Mesendoderm (in vitro differentiated cells): Measurements from ENCODE around the gene ZMYND12.
A peak's percentile ranks its signal among the peaks of the same experiment; 100 is the strongest.

Experiments
- DNase-seq: peaks from one replicate; pipeline ENCODE4 v3.0.0; 2013
- H2AK5ac ChIP-seq: 2 replicates; pipeline ENCODE4 v1.6.1; 2013; ENCODE audit warnings: low read length, inconsistent platforms
- H2BK120ac ChIP-seq: 2 replicates; pipeline ENCODE4 v1.6.1; 2013; ENCODE audit warnings: low read depth, mild to moderate bottlenecking, low read length, moderate library complexity, mixed read lengths
- H2BK15ac ChIP-seq: replicated peaks from 2 replicates; pipeline ENCODE4 v1.6.1; 2013; ENCODE audit warnings: low read depth, mild to moderate bottlenecking, moderate library complexity
- H2BK5ac ChIP-seq: 2 replicates; pipeline ENCODE4 v1.6.1; 2013; ENCODE audit warnings: low read length, inconsistent platforms
- H3K18ac ChIP-seq: 2 replicates; pipeline ENCODE4 v1.6.1; 2013; ENCODE audit warnings: mild to moderate bottlenecking, low read length, mixed read lengths
- H3K23ac ChIP-seq: one replicate; pipeline ENCODE4 v1.6.1; 2013; ENCODE audit warnings: low read length
- H3K27ac ChIP-seq: 2 replicates; pipeline ENCODE4 v1.5.1; 2013; ENCODE audit warnings: low read depth, mild to moderate bottlenecking, inconsistent platforms, low read length, moderate library complexity
- H3K27me3 ChIP-seq: 2 replicates; pipeline ENCODE4 v1.6.1; 2013; ENCODE audit warnings: low read length, control low read depth, mild to moderate bottlenecking, inconsistent platforms; ENCODE audit not compliant: insufficient read depth, poor library complexity
- H3K36me3 ChIP-seq: 2 replicates; pipeline ENCODE4 v1.6.1; 2013; ENCODE audit warnings: low read length, inconsistent platforms; ENCODE audit not compliant: control insufficient read depth, insufficient read depth
- H3K4ac ChIP-seq: one replicate; pipeline ENCODE4 v1.6.1; 2013; ENCODE audit warnings: low read depth, mild to moderate bottlenecking, low read length, moderate library complexity
- H3K4me1 ChIP-seq: 2 replicates; pipeline ENCODE4 v1.6.1; 2013; ENCODE audit warnings: low read depth, low read length, inconsistent platforms; ENCODE audit not compliant: control insufficient read depth
- H3K4me2 ChIP-seq: 2 replicates; pipeline ENCODE4 v1.6.1; 2013; ENCODE audit warnings: low read length
- H3K4me3 ChIP-seq: 2 replicates; pipeline ENCODE4 v1.5.1; 2013; ENCODE audit warnings: mild to moderate bottlenecking, low read length
- H3K56ac ChIP-seq: one replicate; pipeline ENCODE4 v1.6.1; 2013; ENCODE audit warnings: low read length
- H3K79me1 ChIP-seq: 2 replicates; pipeline ENCODE4 v1.6.1; 2013; ENCODE audit warnings: low read length, inconsistent platforms
- H3K79me2 ChIP-seq: 2 replicates; pipeline ENCODE4 v1.6.1; 2013; ENCODE audit warnings: mild to moderate bottlenecking, low read length; ENCODE audit not compliant: control insufficient read depth, insufficient read depth
- H3K9ac ChIP-seq: 2 replicates; pipeline ENCODE4 v1.6.1; 2013; ENCODE audit warnings: low read length, inconsistent platforms
- H4K5ac ChIP-seq: one replicate; pipeline ENCODE4 v1.6.1; 2013; ENCODE audit warnings: low read length
- H4K8ac ChIP-seq: one replicate; pipeline ENCODE4 v1.6.1; 2013; ENCODE audit warnings: low read depth, mild to moderate bottlenecking, control low read depth, low read length, moderate library complexity
- WGBS: extraction: QIAGEN DNeasy Blood & Tissue Kit; methylation state at CpG from one replicate; pipeline ENCODE4 v1.1.7; 2013; ENCODE audit warnings: low lambda C conversion rate, missing lambda C conversion rate; ENCODE audit not compliant: insufficient coverage; ENCODE audit errors: extremely low coverage; 5-methylcytosine and 5-hydroxymethylcytosine counted together

Gene ZMYND12

GRCh38 chr1:42420121-42420520 is 35.7 kb downstream of the ZMYND12 start:
- Histone ChIP-seq H3K4me3 (no peak overlapping the region), H4K5ac (no peak overlapping the region), H3K36me3 (no peaks in the 10 kb centered on the region), H3K56ac (no peak overlapping the region), H3K27ac (no peak overlapping the region), H3K23ac (no peak overlapping the region), H2BK15ac (no peak overlapping the region), H3K79me1 (no peaks in the 10 kb centered on the region), H3K4ac (no peak overlapping the region), H3K79me2 (no peaks in the 10 kb centered on the region), H3K9ac (no peak overlapping the region), H3K4me2 (no peak overlapping the region), H2BK120ac (no peak overlapping the region), H3K27me3 (no peaks in the 10 kb centered on the region), H2AK5ac (no peak overlapping the region), H3K18ac (no peak overlapping the region), H2BK5ac (no peak overlapping the region), H4K8ac (no peak overlapping the region), H3K4me1 (no peaks in the 10 kb centered on the region)
- DNase-seq, result no peak
- no CpG with 5 or more reads among the region's 7 CpGs for WGBS

- Histone ChIP-seq H4K8ac (no peak overlapping the region), H3K9ac (no peak overlapping the region), H3K56ac (no peak overlapping the region), H3K4me2 (no peak overlapping the region), H3K4me1 (no peaks in the 10 kb centered on the region), H3K4me3 (no peak overlapping the region), H2BK120ac (no peak overlapping the region), H3K23ac (no peak overlapping the region), H3K79me1 (no peaks in the 10 kb centered on the region), H3K27ac (no peak overlapping the region), H3K4ac (no peak overlapping the region), H3K18ac (no peak overlapping the region), H2AK5ac (no peak overlapping the region), H3K36me3 (no peaks in the 10 kb centered on the region), H3K27me3 (no peaks in the 10 kb centered on the region), H4K5ac (no peak overlapping the region), H3K79me2 (no peaks in the 10 kb centered on the region), H2BK5ac (no peak overlapping the region), H2BK15ac (no peak overlapping the region)
- WGBS, result no CpG with 5 or more reads among the region's 5 CpGs
- no peak for DNase-seq
These were observed 36.5 kb downstream of the ZMYND12 start for GRCh38 chr1:42419126-42419821.

- H4K5ac ChIP-seq, result no peak overlapping the region
- H3K4me3 ChIP-seq, result no peak overlapping the region
- WGBS, result no CpG with 5 or more reads among the region's 1 CpG
- H3K27ac ChIP-seq, result no peak overlapping the region
- no peaks in the 10 kb centered on the region for H3K79me1 ChIP-seq
- H3K23ac ChIP-seq, result no peak overlapping the region
- no peak overlapping the region for H3K18ac ChIP-seq
- no peak overlapping the region for H3K4ac ChIP-seq
- no peak overlapping the region for H3K56ac ChIP-seq
- H2BK120ac ChIP-seq, result no peak overlapping the region
- no peaks in the 10 kb centered on the region for H3K36me3 ChIP-seq
- no peak overlapping the region for H2BK5ac ChIP-seq
- no peaks in the 10 kb centered on the region for H3K27me3 ChIP-seq
- no peak overlapping the region for H2BK15ac ChIP-seq
- H3K79me2 ChIP-seq, result no peaks in the 10 kb centered on the region
- no peak overlapping the region for H4K8ac ChIP-seq
- H3K9ac ChIP-seq, result no peak overlapping the region
- DNase-seq, result peak; percentile 26
- no peak overlapping the region for H3K4me2 ChIP-seq
- no peaks in the 10 kb centered on the region for H3K4me1 ChIP-seq
- no peak overlapping the region for H2AK5ac ChIP-seq
These were observed 37.3 kb downstream of the ZMYND12 start for GRCh38 chr1:42418516-42418915.

GRCh38 chr1:42417166-42417565 is 38.7 kb downstream of the ZMYND12 start:
- Histone ChIP-seq H4K5ac (no peak overlapping the region), H2BK120ac (no peak overlapping the region), H3K23ac (no peak overlapping the region), H3K79me1 (no peaks in the 10 kb centered on the region), H2AK5ac (no peak overlapping the region), H2BK15ac (no peak overlapping the region), H3K4me2 (no peak overlapping the region), H3K79me2 (no peaks in the 10 kb centered on the region), H3K27ac (no peak overlapping the region), H4K8ac (no peak overlapping the region), H3K4me3 (no peak overlapping the region), H3K9ac (no peak overlapping the region), H3K4me1 (no peaks in the 10 kb centered on the region), H3K18ac (no peak overlapping the region), H3K56ac (no peak overlapping the region), H3K27me3 (no peaks in the 10 kb centered on the region), H3K36me3 (no peaks in the 10 kb centered on the region), H3K4ac (no peak overlapping the region), H2BK5ac (no peak overlapping the region)
- WGBS, result no CpG with 5 or more reads among the region's 3 CpGs
- no peak for DNase-seq

- H2BK120ac ChIP-seq, result no peak overlapping the region
- no peak overlapping the region for H3K27ac ChIP-seq
- H2AK5ac ChIP-seq, result no peak overlapping the region
- no peak overlapping the region for H4K5ac ChIP-seq
- H2BK15ac ChIP-seq, result no peak overlapping the region
- H3K4ac ChIP-seq, result no peak overlapping the region
- H3K56ac ChIP-seq, result no peak overlapping the region
- H3K4me2 ChIP-seq, result no peak overlapping the region
- no peaks in the 10 kb centered on the region for H3K79me1 ChIP-seq
- no peak overlapping the region for H3K18ac ChIP-seq
- H3K4me1 ChIP-seq, result no peaks in the 10 kb centered on the region
- no peak overlapping the region for H2BK5ac ChIP-seq
- H3K9ac ChIP-seq, result no peak overlapping the region
- DNase-seq, result no peak
- H3K27me3 ChIP-seq, result no peaks in the 10 kb centered on the region
- no CpG with 5 or more reads among the region's 17 CpGs for WGBS
- no peaks in the 10 kb centered on the region for H3K79me2 ChIP-seq
- no peaks in the 10 kb centered on the region for H3K36me3 ChIP-seq
- no peak overlapping the region for H3K23ac ChIP-seq
- no peak overlapping the region for H4K8ac ChIP-seq
- no peak overlapping the region for H3K4me3 ChIP-seq
These were observed 41.0 kb downstream of the ZMYND12 start for GRCh38 chr1:42414551-42415496.
